Measurements from ENCODE around the gene CCNJL. TPM values are rescaled to one million over a fixed set of nuclear protein-coding genes. Genes with fewer than 3 reads are reported as not detected.

The CCNJL gene
- total RNA-seq, 1 experiment from 2014 or later = 33.9 TPM

DNA sequence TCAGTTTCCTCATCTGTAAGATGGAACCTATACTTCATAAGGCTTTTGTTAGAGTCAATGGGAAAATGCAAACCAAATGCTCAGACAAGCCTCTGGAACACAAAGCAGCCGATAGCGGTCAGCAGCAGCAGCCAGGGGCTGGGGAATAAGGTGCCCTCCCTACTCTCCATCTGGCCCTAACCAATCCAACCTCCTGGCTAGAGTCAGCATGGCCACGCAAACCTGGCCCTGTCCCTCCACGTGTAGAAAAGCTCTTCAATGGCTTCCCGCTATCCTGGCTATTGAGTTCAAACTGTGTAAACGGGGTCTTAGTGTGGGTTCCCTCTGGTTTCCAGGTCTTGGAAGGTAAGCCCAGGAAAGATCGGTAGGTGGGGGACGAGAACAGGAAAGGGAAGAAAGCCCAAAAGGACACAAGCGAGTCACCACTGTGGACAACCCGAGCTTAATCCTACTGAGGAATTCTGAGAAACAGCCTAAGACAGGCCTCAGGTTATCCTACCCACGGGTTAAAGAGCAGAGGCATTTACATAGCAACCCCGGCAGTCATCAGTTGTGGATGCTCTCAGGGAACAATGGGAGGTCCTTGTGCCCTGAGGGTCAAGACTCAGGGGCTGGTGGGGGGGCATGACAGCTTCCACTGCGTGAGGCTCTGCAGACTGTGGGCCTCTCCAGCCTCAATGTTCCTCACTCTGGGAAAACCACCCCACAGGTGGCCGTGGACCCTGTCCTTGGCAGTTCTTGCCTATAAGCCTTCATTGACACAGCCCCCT lies 52.2 kb downstream of the CCNJL start:
- H3K4me2 ChIP-seq = peak overlapping the region; percentile 47
- H3K27ac ChIP-seq = peak overlapping the region; percentile 61
- peaks cover 13% of the 10 kb centered on the region; the same call in 1 of the 2 replicates for H3F3A ChIP-seq (ENCODE audit: insufficient read depth, low read depth)
- no peaks in the 10 kb centered on the region for H4K20me1 ChIP-seq (ENCODE audit: insufficient read depth)
- H3K4me3 ChIP-seq = no peak overlapping the region
- H3K79me2 ChIP-seq (ENCODE audit: low read depth) = 0 out of 2 replicates have a peak, but pooled peaks cover 4% of the 10 kb centered on the region
- no peaks in the 10 kb centered on the region for H3K9me2 ChIP-seq (ENCODE audit: insufficient read depth)
- ChIA-PET CTCF (interaction anchor here (1.3 to 1.6 kb wide), 2 partner anchors 15 to 17 kb away, joined by 4 to 7 read pairs; no protein-coding TSS in a partner anchor), POLR2A (ENCODE audit: unreplicated experiment) (interaction anchor here (0.6 to 1.1 kb wide), 5 partner anchors 54 to 84 kb away, joined by 3 to 6 read pairs (median 4); no protein-coding TSS in a partner anchor)
- H3K9me3 ChIP-seq (ENCODE audit: insufficient read depth, low read depth) = no peaks in the 10 kb centered on the region
- H3K27me3 ChIP-seq (ENCODE audit: insufficient read depth, low read depth) = no peaks in the 10 kb centered on the region
- peaks cover 18% of the 10 kb centered on the region for H3K4me1 ChIP-seq (replicated peaks; ENCODE audit: insufficient read depth)
- no TSS peak for BruUV-seq (replicated peaks)
- TF ChIP-seq EZH2 (IDR thresholded peaks at IDR 0.05; ENCODE audit: low read depth) = no peak
- TF ChIP-seq CTCF (conservative IDR thresholded peaks at IDR 0.05) = no peak
- intact Hi-C loops (cut with micrococcal nuclease; ENCODE audit: unreplicated experiment) = loop anchor here (2.0 kb wide), 1 partner anchor 57 kb away; no protein-coding TSS in a partner anchor
- DNase-seq = peak in 1 of 2 experiments; percentile 35
- no peak overlapping the region for H2AFZ ChIP-seq
- H3K36me3 ChIP-seq (ENCODE audit: low read depth) = no peaks in the 10 kb centered on the region

DNA sequence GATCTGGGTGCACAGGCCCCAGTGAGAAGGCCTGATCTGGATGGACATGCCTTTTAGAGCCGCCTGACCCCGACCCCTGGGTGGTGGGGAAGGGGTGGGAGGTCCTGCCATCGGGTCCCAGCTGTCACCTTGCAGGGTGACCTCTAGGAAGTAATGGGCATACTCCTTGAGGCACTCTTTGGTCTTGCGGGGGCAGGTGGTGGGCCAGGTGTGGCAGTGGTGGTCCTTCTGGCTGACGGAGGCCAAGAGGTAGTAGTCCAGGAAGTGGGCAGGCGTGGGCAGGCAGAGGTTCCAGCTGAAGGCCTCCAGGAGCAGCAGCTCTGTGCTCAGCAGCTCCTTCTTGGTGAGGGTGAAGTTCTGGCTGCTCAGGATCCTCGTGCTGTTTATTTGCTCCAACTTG lies 53.0 kb downstream of the CCNJL start:
- TF ChIP-seq EZH2 (IDR thresholded peaks at IDR 0.05; ENCODE audit: low read depth) (no peak), CTCF (conservative IDR thresholded peaks at IDR 0.05) (no peak)
- Histone ChIP-seq H3K9me3 (ENCODE audit: insufficient read depth, low read depth) (no peaks in the 10 kb centered on the region), H2AFZ (no peak overlapping the region), H3K4me3 (no peak overlapping the region), H3K27me3 (ENCODE audit: insufficient read depth, low read depth) (no peaks in the 10 kb centered on the region), H3K9me2 (ENCODE audit: insufficient read depth) (no peaks in the 10 kb centered on the region), H3K4me1 (replicated peaks; ENCODE audit: insufficient read depth) (peaks cover 18% of the 10 kb centered on the region), H3K27ac (no peak overlapping the region), H4K20me1 (ENCODE audit: insufficient read depth) (no peaks in the 10 kb centered on the region), H3F3A (ENCODE audit: insufficient read depth, low read depth) (peaks cover 13% of the 10 kb centered on the region; the same call in 1 of the 2 replicates), H3K4me2 (no peak overlapping the region), H3K79me2 (ENCODE audit: low read depth) (0 out of 2 replicates have a peak, but pooled peaks cover 4% of the 10 kb centered on the region), H3K36me3 (ENCODE audit: low read depth) (no peaks in the 10 kb centered on the region)
- no peak for DNase-seq
- intact Hi-C loops (cut with micrococcal nuclease; ENCODE audit: unreplicated experiment) = no loop called here
- POLR2A ChIA-PET (ENCODE audit: unreplicated experiment) = interaction anchor here (0.7 kb wide), 1 partner anchor 84 kb away, joined by 3 read pairs; no protein-coding TSS in a partner anchor
- BruUV-seq (replicated peaks) = no TSS peak
- CTCF ChIA-PET = no interaction called here

- Histone ChIP-seq H2AFZ (no peak overlapping the region), H3K9me3 (ENCODE audit: insufficient read depth, low read depth) (no peaks in the 10 kb centered on the region), H3K36me3 (ENCODE audit: low read depth) (no peaks in the 10 kb centered on the region), H3K27ac (no peak overlapping the region), H3K9me2 (ENCODE audit: insufficient read depth) (no peaks in the 10 kb centered on the region), H3K4me3 (no peak overlapping the region), H3K4me1 (replicated peaks; ENCODE audit: insufficient read depth) (no peaks in the 10 kb centered on the region), H3K27me3 (ENCODE audit: insufficient read depth, low read depth) (no peaks in the 10 kb centered on the region), H3K79me2 (ENCODE audit: low read depth) (0 out of 2 replicates have a peak, but pooled peaks cover under 1% of the 10 kb centered on the region), H3F3A (ENCODE audit: insufficient read depth, low read depth) (0 out of 2 replicates have a peak, but pooled peaks cover 3% of the 10 kb centered on the region), H4K20me1 (ENCODE audit: insufficient read depth) (no peaks in the 10 kb centered on the region), H3K4me2 (no peak overlapping the region)
- no peak for DNase-seq
- TF ChIP-seq EZH2 (IDR thresholded peaks at IDR 0.05; ENCODE audit: low read depth) = no peak
- no peak for TF ChIP-seq CTCF (conservative IDR thresholded peaks at IDR 0.05)
- intact Hi-C loops (cut with micrococcal nuclease; ENCODE audit: unreplicated experiment) = no loop called here
- no TSS peak for BruUV-seq (replicated peaks)
- POLR2A ChIA-PET (ENCODE audit: unreplicated experiment) = no interaction called here
- CTCF ChIA-PET = interaction anchor here (0.7 kb wide), 1 partner anchor 53 kb away, joined by 3 read pairs; no protein-coding TSS in a partner anchor
Observed at GRCh38 chr5:160254706-160255105, 57.7 kb downstream of the CCNJL start.

All from PC-9 (cell line).